HepG2 (cell line): ENCODE measurements around the gene PTGES.

Experiments
- CC2D1A ChIP-seq: sonication (generic); formaldehyde crosslinking; IDR thresholded peaks from 2 replicates; pipeline ENCODE4 v1.8.1; 2023; ENCODE audit warnings: mild to moderate bottlenecking, missing genetic modification reagents
- HDAC2 ChIP-seq: sonication (generic); formaldehyde crosslinking; IDR thresholded peaks from 2 replicates; pipeline ENCODE4 v1.4.0; 2020; ENCODE audit warnings: missing genetic modification reagents
- HNRNPH1 ChIP-seq: fragments of 200-400 bp; formaldehyde crosslinking; optimal IDR thresholded peaks from 2 replicates; pipeline ENCODE3; 2017; ENCODE audit warnings: mild to moderate bottlenecking, low read depth, low read length
- POLR2A ChIP-seq, 2 experiments: IDR thresholded peaks; 2 replicates each; pipeline ENCODE4 v1.6.1; 2011; ENCODE audit warnings: low read depth in 2 of 2, low read length in 2 of 2, mild to moderate bottlenecking in 1 of 2, moderate library complexity in 1 of 2; ENCODE audit not compliant: insufficient read depth in 1 of 2
- POLR2AphosphoS5 ChIP-seq: IDR thresholded peaks from 2 replicates; pipeline ENCODE4 v1.6.1; 2012; ENCODE audit warnings: low read depth, low read length
- ZKSCAN1 ChIP-seq: fragments of 150-350 bp; IDR thresholded peaks from 2 replicates; pipeline ENCODE4 v1.6.1; 2014; ENCODE audit warnings: low read length
- ZNF124 ChIP-seq: sonication (generic); formaldehyde crosslinking; IDR thresholded peaks from 2 replicates; pipeline ENCODE4 v1.4.0; 2020; ENCODE audit warnings: missing genetic modification reagents
- TF ChIP-seq, protein P1 (sequence below), 2 experiments: fragments of 450-650 bp in 1 of 2; sonication (generic) in 1 of 2; formaldehyde crosslinking in 1 of 2; IDR thresholded peaks; 2 replicates each; pipeline versions ENCODE4 v1.6.1 to v1.8.0; 2016 to 2022; ENCODE audit warnings: antibody characterized with exemption in 1 of 2, mild to moderate bottlenecking in 1 of 2, missing genetic modification reagents in 1 of 2

DNA sequence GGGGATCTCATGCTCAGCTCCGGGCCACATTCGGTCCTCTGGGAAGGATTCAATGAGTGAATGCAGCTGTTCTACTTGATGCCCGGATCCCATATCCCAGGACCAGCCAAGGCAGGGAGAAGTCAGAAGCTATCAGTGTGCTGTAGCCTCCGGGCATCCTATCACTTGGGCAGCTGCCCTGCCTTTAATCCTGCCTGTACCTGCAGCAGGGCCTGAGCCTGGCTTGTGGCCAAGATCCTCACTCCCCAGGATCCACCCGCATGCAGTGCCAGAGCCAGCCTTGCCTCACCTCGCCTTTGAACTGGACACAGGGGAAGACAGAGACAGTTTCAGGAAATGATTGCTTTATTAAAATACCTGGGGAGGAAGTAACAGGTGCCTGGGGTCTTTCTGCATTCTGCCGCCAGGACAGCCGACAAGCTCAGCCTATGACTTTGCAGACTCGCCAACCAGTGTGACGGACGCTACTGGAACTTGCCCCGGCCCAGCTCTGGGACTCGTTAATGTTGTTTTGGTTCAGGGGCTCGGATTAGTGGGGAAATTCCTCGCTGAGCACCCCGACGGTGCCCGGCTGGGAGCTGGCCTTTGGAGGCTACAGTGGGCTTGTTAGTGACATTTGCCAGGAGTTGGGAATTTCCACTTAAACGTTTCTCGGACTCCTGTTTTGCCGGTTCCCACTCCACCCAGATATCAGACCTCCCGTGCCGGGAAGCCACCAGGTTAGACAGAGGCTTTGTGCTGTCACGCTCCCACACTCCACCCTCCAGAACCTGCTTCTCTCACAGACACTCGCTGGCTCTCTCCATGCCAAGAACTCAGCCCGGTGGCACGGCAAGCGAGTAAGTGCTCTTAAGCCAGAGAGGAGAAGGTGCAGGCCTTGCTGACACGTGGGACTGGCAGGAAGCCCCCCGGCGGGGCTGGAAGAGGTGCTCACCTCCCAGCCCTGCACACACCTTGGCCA lies 721 bp downstream of the PTGES start:
- TF ChIP-seq HNRNPH1 (no peak), HDAC2 (no peak), POLR2A (IDR thresholded peaks at IDR 0.05; ENCODE audit: insufficient read depth in 1 of 2, low read depth in 2 of 2, low read length in 2 of 2) (no peak), CC2D1A (CRISPR knock-in tag) (no peak), ZNF124 (CRISPR knock-in tag) (no peak), POLR2AphosphoS5 (no peak), ZKSCAN1 (no peak)
- TF ChIP-seq, protein P1, sequence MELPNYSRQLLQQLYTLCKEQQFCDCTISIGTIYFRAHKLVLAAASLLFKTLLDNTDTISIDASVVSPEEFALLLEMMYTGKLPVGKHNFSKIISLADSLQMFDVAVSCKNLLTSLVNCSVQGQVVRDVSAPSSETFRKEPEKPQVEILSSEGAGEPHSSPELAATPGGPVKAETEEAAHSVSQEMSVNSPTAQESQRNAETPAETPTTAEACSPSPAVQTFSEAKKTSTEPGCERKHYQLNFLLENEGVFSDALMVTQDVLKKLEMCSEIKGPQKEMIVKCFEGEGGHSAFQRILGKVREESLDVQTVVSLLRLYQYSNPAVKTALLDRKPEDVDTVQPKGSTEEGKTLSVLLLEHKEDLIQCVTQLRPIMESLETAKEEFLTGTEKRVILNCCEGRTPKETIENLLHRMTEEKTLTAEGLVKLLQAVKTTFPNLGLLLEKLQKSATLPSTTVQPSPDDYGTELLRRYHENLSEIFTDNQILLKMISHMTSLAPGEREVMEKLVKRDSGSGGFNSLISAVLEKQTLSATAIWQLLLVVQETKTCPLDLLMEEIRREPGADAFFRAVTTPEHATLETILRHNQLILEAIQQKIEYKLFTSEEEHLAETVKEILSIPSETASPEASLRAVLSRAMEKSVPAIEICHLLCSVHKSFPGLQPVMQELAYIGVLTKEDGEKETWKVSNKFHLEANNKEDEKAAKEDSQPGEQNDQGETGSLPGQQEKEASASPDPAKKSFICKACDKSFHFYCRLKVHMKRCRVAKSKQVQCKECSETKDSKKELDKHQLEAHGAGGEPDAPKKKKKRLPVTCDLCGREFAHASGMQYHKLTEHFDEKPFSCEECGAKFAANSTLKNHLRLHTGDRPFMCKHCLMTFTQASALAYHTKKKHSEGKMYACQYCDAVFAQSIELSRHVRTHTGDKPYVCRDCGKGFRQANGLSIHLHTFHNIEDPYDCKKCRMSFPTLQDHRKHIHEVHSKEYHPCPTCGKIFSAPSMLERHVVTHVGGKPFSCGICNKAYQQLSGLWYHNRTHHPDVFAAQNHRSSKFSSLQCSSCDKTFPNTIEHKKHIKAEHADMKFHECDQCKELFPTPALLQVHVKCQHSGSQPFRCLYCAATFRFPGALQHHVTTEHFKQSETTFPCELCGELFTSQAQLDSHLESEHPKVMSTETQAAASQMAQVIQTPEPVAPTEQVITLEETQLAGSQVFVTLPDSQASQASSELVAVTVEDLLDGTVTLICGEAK (IDR thresholded peaks at IDR 0.05), result no peak
- TF ChIP-seq, protein P1 (CRISPR knock-in tag; IDR thresholded peaks at IDR 0.05), result no peak
